Measurements from ENCODE around the gene INVS.
A peak's percentile ranks its signal among the peaks of the same experiment; 100 is the strongest.
"Not testable (repeated sequence)": the region's sequence is repeated elsewhere in the genome, so short reads cannot be mapped to it uniquely, and the experiment has no call there.

Gene INVS

DNA sequence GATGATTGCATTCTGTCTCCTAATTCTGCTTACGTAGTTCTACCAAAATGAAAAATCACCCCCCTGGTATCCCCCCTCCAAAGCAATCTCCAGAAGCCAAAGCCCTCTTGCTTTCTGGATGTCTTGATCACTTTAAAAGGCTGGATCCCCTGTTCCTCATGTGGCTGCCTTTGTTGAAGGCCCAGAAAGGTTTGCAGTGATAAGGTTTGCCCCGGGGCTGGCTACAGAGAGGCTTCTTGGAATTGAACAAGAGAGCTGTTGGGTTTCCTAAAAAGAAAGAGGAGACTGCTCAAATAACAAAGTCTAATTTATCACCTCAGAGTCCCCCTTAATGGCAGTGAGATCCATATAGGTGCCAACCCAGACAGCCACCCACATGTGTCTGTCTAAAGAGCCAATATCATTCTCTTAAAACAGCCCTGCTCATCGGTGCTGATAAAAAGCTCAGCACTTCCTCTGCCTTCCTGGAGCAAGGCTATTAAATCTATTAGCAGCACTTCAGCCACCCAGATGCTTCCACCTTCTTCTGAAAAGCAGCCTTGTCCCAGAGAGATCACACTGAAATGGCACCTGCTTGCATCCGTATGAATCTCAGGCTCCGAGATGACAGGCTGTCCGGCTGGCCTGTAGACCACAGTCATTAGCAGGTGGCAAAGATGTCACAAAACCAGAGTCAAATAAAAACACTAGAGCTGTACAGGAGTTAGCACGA lies 182.8 kb downstream of the INVS start:
- DNase-seq, result no peak

DNA sequence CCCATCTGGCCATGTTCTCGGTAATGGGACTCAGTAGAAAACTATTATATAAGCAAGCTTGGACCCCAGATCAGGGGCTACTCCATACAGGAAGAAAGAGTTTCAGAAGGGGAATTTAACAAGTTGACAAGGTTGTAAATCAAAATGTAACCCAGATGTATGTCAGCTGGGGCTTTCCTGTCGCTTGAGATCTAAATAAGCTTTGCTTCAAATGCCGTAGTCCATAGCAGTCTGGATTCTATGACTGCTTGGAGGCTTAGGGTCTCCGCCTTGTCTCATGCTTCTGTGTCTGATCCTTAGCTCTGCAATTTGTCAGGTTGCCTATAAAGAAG lies 183.3 kb downstream of the INVS start:
- no peak for DNase-seq

DNA sequence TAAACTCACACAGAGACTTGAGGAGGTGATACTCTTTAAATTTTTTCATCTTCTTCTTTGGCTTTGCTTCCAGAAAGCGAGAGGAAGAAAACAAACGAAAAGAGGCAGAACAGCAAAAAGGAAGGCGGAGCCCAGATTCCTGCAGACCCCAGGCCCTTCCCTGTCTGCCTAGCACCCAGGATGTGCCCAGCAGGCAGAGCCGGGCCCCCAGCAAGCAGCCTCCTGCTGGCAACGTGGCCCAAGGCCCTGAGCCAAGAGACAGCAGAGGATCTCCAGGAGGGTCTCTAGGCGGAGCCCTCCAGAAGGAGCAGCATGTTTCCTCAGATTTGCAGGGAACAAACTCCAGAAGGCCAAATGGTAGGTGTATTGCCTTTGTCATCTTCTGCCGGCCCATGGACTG lies 185.2 kb downstream of the INVS start:
- DNase-seq, result no peak

DNA sequence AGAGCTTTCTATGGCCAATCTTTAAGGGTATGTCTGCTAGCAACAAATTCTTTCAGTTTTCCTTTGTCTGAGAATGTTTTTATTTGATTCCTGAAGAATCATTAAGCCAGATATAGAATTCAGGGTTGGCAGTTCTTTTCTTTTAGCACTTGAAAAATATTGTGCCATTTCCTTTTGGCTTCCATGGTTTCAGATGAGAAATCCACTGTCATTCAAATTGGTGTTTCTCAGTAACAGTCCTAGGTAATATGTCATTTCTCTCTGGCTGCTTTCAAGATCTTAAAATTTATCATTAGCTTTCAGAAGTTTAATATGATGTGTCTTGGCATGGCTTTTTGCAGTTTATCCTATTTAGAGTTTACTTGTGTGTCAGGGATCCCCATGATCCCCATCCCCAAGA lies 186.0 kb downstream of the INVS start:
- DNase-seq, result no peak

DNA sequence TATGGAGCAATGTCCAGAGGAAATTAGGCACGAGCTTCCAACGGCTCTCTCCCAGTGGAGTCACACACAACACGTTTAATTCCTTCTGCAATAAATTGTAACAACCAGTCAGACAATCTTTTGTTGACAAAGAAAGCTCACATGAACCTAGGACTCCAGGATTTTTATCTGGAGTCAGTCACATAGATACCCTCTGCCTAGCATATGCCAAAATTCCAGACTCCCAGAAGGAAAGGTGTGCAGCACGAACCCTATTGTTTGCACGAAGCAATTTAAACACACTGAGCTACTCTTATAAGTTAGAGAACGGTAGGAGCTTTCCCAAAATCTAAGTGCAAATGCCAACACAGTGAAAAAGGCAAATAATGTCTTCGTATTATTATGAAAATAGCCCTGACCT lies 186.6 kb downstream of the INVS start:
- no peak for DNase-seq

DNA sequence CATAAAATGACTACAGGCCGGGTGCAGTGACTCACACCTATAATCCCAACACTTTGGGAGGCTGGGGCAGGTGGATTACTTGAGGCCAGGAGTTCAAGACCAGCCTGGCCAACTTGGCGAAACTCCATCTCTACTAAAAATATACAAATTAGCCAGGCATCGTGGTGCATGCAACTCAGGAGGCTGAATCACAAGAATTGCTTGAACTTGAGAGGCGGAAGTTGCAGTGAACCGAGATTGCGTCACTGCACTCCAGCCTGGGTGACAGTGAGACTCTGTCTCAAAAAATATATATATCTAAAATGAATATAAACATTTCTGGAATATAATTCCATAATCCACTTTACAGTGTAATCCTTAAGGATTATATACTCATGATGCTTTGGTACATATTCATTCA lies 187.2 kb downstream of the INVS start:
- no peak for DNase-seq

DNA sequence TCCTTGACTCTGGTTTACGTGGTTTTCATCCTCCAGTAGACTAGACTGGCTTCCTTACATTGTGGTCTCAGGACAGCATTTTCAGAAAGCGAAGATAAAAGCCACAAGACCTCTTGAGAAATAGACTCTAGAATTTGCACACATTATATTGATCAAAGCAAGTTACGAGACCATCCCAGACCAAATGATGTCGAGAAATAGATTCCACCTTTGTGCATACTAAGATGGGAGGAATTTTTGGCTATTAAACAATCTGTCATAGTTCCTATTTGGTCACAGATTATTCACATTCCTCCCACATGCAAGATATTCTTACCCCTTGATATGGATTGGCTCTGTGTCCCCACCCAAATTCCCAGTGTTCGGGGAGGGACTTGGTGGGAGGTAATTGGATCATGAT lies 188.1 kb downstream of the INVS start:
- DNase-seq, result no peak

DNA sequence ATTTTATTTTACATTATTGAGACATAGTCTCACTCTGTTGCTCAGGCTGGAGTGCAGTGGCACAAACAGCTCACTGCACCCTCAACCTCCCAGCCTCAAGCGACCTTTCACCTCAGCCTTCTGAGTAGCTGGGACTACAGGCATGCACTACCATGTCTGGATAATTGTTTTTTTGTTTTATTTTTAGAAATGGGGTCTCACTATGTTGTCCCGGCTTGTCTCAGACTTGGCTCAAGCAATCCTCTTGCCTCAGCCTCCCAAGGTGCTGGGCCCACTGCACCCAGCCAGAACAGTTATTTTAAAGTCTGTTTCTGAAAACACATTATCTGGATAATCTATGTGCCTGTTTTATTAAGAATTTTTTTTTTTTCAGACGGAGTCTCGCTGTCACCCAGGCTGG lies 191.7 kb downstream of the INVS start:
- no peak for DNase-seq

DNA sequence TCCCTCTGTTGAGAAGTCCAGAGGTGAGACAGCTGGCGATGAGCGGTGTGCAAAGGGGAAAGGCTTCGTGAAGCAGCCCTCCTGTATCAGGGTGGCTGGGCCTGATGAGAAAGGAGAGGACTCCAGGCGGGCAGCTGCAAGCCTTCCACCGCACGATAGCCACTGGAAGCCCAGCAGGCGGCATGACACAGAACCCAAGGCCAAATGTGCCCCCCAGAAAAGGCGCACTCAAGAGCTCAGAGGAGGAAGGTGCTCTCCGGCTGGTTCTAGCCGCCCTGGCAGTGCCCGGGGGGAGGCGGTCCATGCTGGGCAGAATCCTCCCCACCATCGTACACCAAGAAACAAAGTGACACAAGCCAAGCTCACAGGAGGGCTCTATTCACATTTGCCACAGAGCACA lies 193.4 kb downstream of the INVS start:
- DNase-seq, result no peak

DNA sequence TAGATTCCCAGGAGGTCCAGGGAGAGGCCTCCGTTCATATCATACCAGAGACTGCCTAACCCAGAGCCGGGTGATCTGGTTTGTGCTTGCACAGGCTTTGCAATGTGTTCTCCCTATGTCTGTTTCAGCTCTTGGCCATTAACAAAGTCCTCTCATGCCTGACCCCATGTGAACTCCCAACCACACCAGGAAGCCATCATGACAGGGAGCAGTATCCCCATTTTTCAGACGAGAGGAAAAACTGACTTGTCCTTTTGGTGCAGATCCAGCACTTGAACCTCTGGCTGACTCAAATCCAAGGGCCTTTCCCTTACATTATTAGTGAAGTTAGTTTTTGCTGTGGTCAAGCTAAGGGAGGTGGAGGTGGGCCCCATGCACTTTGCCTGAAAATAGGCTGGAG lies 195.3 kb downstream of the INVS start:
- no peak for DNase-seq

DNA sequence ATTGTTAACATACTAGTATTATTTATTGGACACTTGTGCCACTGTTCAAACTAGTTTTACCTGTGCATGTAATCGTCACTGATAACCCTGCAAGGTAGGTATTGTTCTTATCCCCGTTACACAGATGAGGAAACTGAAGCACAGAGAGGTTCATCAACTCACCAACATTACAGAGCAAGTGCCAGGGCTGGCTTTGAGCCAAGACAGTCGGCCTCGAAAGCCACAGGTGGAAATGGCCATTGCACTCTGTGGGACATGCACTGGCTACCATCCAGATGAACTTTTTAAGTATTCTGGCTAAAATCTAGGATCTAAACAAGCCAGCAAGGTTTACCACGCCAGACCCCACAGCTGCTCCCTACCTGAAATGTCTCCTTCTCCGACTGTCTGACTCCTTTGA lies 195.8 kb downstream of the INVS start:
- DNase-seq, result no peak

DNA sequence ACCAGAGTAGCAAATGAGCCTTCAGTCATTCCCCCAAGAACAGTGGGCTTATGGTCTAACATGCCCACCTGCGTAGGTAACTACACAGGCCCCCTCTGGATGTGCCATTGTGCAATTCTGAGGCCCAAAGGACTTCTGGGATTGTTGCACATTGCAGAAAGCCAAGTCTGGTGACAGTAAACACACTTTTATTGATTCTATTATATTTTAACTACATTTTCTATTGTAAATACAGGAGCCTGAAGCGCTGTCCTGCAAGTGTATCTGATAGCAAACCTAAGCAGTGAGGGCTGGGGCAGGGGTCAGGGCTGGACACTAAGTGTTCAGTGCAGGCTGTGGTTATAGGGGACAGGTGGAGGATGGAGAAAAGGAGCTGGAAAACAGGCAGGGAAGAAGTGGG lies 196.2 kb downstream of the INVS start:
- DNase-seq, result no peak

DNA sequence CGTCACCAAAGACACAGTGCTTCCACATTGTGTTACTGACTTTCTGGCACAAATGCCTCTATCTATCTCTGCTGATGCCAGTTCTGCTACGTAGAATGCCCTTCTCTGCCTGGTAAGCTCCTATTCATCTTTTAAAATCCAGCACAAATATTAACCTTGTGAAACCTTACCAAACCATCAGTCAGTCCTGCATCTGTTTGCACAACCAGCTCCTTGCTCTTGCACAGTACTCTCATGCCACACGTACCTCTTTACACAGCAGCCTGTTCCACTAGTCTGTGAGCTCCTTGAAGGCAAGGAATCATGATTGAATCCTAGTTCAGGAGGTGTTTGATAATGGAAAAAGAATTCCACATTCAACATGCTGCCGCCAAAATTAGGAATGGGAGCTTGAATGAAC lies 197.4 kb downstream of the INVS start:
- no peak for DNase-seq

DNA sequence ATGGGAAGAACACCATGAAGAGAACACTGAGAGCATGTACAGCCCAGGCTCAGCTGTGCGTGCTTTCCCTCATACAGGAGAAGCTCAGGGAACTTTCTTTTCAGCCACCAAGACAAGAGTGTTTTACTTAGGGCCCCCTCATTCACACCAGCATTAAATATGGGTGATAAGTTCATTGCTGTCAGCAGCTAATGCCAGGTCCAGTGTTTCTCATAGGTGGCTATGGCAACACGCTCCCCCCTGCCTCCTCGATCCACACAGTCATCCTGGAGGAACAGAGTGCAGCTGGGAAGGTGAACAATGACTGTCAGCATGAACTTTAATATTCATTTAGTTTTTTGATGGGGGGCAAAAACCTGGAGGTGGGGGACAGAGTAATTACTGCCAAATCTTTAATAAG lies 199.3 kb downstream of the INVS start:
- no peak for DNase-seq

DNA sequence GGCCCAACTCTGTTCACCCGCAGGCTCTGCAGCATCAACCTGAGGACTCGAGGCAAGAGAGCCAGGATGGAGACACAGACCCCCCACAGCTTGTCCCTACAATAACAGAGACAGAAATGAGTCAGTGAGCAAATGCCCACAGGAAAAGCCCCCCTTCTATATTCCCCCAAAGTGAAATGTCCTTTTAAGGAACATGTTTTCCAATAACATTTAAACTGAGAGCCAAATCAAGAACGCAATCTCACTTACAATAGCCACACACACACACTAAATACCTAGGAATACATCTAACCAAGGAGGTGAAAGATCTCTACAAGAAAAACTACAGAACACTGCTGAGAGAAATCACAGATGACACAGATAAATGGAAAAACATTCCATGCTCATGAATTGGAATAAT lies 204.7 kb downstream of the INVS start:
- no peak for DNase-seq

DNA sequence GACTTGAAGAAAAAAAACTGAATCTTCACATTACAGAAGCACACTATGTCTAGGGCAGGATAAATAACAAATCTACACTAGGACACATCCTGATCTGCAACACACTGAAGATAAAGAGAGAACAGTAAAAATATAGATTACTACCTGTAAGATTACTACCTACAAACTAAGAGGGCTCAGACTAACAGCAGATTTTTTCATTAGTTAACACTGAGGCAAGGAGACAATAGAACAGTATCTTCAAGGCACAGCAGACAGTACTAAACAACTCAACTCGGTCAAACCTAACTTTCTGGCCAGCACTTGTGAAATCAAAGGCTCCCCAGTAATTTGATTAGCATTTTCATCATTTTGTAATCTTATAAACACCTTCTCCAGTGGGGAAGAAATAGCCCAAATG lies 207.2 kb downstream of the INVS start:
- no peak for DNase-seq

DNA sequence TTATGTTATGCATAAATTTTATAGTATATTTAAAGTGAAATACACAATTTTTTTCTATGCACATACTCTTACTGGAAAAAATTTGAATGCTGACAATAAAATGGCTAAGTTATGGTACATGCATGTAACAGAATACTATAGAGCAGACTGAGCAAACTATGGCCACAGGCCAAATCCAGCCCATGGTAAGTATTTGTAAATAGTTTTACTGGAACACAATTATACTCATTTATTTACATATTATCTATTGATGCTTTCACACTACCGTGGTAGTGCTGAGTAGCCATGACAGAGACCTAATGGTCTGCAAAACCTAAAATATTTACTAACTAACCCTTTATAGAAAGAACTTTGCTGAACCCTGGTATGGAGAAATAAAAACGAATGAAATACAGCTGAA lies 208.0 kb downstream of the INVS start:
- DNase-seq, result no peak

DNA sequence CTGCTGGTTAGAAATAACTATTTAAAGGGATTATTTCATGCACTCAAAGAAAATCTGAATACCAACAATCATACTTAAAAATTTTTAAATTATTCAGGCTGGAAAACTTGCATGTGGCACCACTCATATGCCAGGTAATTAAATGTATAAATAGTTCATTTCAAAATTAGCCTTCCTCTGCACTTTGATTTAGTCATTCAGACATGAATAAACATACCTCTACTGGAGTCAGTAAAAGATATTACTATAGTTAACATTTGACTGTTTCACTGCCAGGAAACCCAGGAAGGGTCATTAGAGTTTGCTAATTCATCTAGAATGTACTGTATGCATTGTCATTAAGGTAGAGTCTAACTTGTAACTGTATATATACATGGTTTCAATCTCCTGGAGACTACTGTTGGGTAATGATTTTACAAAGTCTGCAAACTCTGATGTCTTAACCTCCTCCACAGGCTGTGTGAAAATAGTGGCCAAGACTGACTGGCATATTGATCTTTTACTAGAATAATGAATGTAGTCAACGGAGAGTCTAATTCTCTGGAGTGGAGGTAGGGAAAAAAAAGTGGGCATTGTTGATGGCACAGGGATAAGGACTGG lies 210.0 kb downstream of the INVS start:
- no peak for DNase-seq

DNA sequence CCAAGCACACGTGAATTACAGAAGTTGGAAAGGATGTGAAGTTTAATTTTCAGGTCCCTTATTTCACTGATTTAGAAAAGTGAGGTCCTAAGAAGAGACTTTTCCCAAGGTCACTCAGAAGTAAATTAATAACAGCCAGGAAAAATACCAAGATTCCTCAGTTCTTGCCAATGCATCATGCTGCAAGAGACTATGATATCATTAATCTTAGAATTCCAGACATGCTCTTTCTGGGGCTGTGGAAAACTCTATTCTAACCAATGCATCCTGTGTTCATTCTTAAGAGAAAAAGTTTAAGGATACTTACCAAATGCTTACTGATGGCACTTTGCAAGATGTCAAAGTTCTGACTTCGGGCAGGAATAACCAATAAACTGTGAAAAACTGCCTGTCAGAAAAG lies 210.9 kb downstream of the INVS start:
- DNase-seq, result no peak

DNA sequence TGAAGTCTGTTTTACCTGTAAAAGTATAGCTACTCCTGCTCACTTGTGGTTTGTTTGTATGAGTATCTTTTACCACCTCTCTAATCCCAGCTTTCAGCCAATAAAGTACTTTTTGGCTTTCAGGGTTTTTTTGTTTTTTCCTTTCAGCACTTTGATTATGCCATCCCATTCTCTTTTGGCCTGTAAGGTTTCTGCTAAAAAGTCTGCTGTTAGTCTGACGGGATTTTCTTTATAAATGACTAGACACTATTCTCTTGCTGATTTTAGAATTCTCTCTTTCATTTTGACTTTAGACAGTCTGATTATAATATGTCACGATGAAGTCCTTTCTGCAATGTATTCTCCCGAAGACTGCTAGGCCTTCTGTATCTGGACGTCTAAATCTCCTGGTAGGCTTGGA lies 216.5 kb downstream of the INVS start:
- DNase-seq, result no peak

DNA sequence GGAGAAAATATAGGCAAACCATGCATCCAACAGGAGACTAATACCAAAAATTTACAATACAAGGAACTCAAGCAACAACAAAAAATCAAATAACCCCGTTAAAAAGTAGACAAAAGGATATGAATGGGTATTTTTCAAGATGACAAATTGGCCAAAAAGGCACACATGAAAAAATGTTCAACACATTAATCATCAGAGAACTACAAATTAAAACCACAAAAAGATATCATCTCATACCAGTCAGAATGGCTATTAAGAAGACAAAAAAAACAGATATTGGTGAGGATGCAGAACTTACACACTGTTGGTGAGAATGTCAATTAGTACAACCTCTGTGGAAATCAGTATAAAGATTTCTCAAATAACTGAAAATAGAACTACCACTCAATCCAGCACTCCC lies 218.7 kb downstream of the INVS start:
- no peak for DNase-seq

DNA sequence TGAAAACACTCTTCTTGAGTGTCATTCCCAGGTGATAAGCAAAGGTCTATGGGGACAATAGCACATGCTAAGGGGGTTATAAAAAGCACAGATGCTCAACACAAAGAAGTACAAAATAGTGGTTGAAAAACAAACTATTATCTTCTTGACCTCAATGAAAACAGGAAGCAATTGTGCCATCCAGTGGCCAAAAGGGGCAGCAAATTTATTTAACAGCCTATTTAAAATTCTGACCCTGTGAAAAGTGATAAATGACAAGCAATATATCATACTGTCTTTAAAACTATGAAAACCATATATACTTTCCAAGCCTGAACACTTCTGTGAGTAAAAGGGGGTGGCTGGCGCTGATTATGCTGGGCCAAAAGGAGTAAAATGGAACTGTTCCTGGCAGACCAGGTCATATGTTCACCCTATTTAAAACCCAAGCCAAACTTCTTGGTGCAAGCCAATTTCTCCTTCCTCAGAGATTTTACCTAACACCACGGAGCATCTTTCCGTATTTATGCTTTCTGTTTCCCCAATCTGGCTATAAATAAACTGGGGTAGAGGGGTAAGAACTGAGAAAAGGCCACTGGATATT lies 224.0 kb downstream of the INVS start:
- DNase-seq, result peak; percentile 3

DNA sequence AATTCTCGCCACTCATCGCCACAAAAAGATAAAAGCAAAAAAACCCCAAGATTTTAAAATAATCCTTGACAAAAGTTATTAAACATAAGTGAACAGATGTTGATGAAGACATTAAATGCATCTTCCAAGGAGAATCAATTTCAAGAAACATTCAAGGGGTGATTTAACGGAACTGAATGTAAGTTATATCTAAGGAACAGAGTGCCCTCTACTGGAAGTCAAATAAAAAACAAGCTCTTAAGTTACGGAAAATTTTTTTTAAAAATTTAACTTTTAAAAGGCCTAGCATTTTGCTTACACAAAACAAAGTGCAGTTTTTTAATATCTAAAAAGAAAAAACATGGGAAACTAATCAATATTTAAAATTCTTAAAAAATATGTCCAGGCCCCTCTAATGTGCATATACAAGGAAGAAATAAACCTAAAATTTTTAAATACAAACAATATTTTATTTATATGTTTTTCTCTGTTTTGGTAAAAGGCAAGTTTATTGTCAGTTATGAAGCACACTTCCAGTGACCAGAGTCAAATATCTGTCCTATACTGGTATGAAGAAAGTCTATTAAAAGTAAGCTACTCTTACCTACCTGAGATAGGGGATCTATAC lies 225.7 kb downstream of the INVS start:
- DNase-seq, result no peak

DNA sequence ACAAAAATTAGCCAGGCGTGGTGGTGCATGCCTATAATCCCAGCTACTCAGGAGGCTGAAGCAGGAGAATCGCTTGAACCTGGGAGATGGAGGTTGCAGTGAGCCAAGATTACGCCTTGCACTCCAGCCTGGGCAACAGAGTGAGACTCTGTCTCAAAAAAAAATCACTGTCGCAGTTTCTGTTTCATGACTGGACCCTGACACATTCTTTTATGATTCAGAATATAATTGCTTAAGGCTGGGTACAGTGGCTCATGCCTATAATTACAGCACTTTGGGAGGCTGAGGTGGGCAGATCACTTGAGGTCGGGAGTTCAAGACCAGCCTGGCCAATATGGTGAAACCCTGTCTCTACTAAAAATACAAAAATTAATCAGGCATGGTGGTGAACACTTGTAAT lies 239.7 kb downstream of the INVS start:
- DNase-seq, result not testable (repeated sequence)

DNA sequence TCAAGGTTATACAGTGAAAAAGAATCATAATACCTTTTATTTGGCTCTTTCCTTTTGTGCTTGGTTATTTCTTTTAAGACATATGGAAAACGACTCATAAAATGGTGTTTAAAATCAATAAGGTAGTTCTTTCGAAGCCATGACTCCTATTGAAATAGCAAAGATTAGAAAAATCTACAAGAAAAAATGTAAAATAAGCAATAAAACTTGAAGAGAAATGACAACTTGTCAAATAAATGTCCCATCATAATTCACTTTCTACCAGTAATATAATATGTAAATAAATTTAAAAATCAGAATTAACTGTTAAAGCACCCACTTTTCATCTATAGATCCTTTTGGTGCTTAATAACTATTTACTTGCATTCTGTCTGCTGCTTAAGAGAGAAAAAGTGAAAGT lies 241.2 kb downstream of the INVS start:
- no peak for DNase-seq

Data from stimulated activated CD4-positive, alpha-beta T cell treated with anti-CD3 and anti-CD28 coated beads, Interleukin-1b, Interleukin-23, amount 100 ng/mL, for 48 hours (primary cell).